Nephron (organoid): ENCODE data around the gene KRT75.

Experiments used
- H3K27ac Mint-ChIP-seq, 3 experiments: 2 replicates each; pipeline ENCODE4 v1.8.0; 2020; ENCODE audit warnings: mixed read lengths in 3 of 3, mild to moderate bottlenecking in 2 of 3, moderate library complexity in 1 of 3
- H3K27me3 Mint-ChIP-seq: 2 replicates; pipeline ENCODE4 v1.8.0; 2021; ENCODE audit warnings: low read depth, mild to moderate bottlenecking, moderate library complexity, mixed read lengths
- H3K36me3 Mint-ChIP-seq: 2 replicates; pipeline ENCODE4 v1.8.0; 2020; ENCODE audit warnings: low read depth, mixed read lengths
- H3K4me1 Mint-ChIP-seq: 2 replicates; pipeline ENCODE4 v1.8.0; 2020; ENCODE audit warnings: mixed read lengths
- H3K4me3 Mint-ChIP-seq, 3 experiments: 2 replicates each; pipeline ENCODE4 v1.8.0; 2020; ENCODE audit warnings: mild to moderate bottlenecking in 3 of 3, mixed read lengths in 3 of 3, moderate library complexity in 2 of 3
- H3K9me3 Mint-ChIP-seq: 2 replicates; pipeline ENCODE4 v1.8.0; 2020; ENCODE audit warnings: mixed read lengths
- CTCF ChIP-seq, 3 experiments: fragments of 200-600 bp; sonication (generic); IDR thresholded peaks; one replicate each; pipeline ENCODE4 v1.5.0; 2021; ENCODE audit warnings: antibody characterized with exemption in 3 of 3; ENCODE audit not compliant: unreplicated experiment in 3 of 3

KRT75 gene

GRCh38 chr12:52426034-52426433 is 8.1 kb downstream of the KRT75 start:
- no peaks in the 10 kb centered on the region for H3K36me3 Mint-ChIP-seq
- no peak overlapping the region for H3K27ac Mint-ChIP-seq
- peaks cover 21% of the 10 kb centered on the region for H3K27me3 Mint-ChIP-seq
- no peak for TF ChIP-seq CTCF (IDR thresholded peaks at IDR 0.05; ENCODE audit: unreplicated experiment in 3 of 3)
- H3K9me3 Mint-ChIP-seq: no peaks in the 10 kb centered on the region
- peaks cover 19% of the 10 kb centered on the region for H3K4me1 Mint-ChIP-seq
- no peak overlapping the region for H3K4me3 Mint-ChIP-seq

- no peak overlapping the region for H3K27ac Mint-ChIP-seq
- H3K27me3 Mint-ChIP-seq: peaks cover 17% of the 10 kb centered on the region
- H3K36me3 Mint-ChIP-seq: no peaks in the 10 kb centered on the region
- H3K9me3 Mint-ChIP-seq: no peaks in the 10 kb centered on the region
- TF ChIP-seq CTCF (IDR thresholded peaks at IDR 0.05; ENCODE audit: unreplicated experiment in 3 of 3): no peak
- no peak overlapping the region for H3K4me3 Mint-ChIP-seq
- H3K4me1 Mint-ChIP-seq: peaks cover 19% of the 10 kb centered on the region
Observed at GRCh38 chr12:52425466-52425865, 8.7 kb downstream of the KRT75 start.

GRCh38 chr12:52423661-52424500 is 10.3 kb downstream of the KRT75 start:
- H3K4me3 Mint-ChIP-seq: no peak overlapping the region
- peaks cover 2% of the 10 kb centered on the region for H3K9me3 Mint-ChIP-seq
- peaks cover 2% of the 10 kb centered on the region for H3K27me3 Mint-ChIP-seq
- peak overlapping the region; percentile 34 to 71 (median 41) for H3K27ac Mint-ChIP-seq
- peaks cover 19% of the 10 kb centered on the region for H3K4me1 Mint-ChIP-seq
- H3K36me3 Mint-ChIP-seq: no peaks in the 10 kb centered on the region
- no peak for TF ChIP-seq CTCF (IDR thresholded peaks at IDR 0.05; ENCODE audit: unreplicated experiment in 3 of 3)

- Mint-ChIP-seq H3K4me3 (no peak overlapping the region), H3K36me3 (no peaks in the 10 kb centered on the region), H3K4me1 (peaks cover 19% of the 10 kb centered on the region), H3K9me3 (peaks cover 2% of the 10 kb centered on the region), H3K27me3 (no peaks in the 10 kb centered on the region), H3K27ac (peak overlapping the region; percentile 34 to 71 (median 41))
- TF ChIP-seq CTCF (IDR thresholded peaks at IDR 0.05; ENCODE audit: unreplicated experiment in 3 of 3): no peak
Observed at GRCh38 chr12:52423035-52423434, 11.1 kb downstream of the KRT75 start.

GRCh38 chr12:52419656-52420055 is 14.5 kb downstream of the KRT75 start:
- H3K4me1 Mint-ChIP-seq: peaks cover 21% of the 10 kb centered on the region
- TF ChIP-seq CTCF (IDR thresholded peaks at IDR 0.05; ENCODE audit: unreplicated experiment in 3 of 3): no peak
- no peak overlapping the region for H3K4me3 Mint-ChIP-seq
- H3K27me3 Mint-ChIP-seq: peaks cover 7% of the 10 kb centered on the region
- H3K9me3 Mint-ChIP-seq: peaks cover 2% of the 10 kb centered on the region
- H3K27ac Mint-ChIP-seq: no peak overlapping the region
- H3K36me3 Mint-ChIP-seq: no peaks in the 10 kb centered on the region
